Activated naive CD4-positive, alpha-beta T cell treated with anti-CD3 and anti-CD28 coated beads, Interleukin-2, amount 10 ng/mL, durations not matched to agents 7 days and 5 days (primary cell): ENCODE measurements around the gene RGMA.
A peak's percentile ranks its signal among the peaks of the same experiment; 100 is the strongest.

ENCODE experiments used
- CTCF ChIA-PET: fragments of 350-600 bp; sonication (Branson Sonifier 250); formaldehyde crosslinking; loops from one replicate; lab custom pipeline; 2021; ENCODE audit warnings: antibody characterized with exemption; lab: Charles Lee
- DNase-seq: peaks from one replicate; pipeline ENCODE4 v3.0.0-alpha.2; 2020
- H3K27ac Mint-ChIP-seq: one replicate; pipeline ENCODE4 v1.8.0; 2021; ENCODE audit warnings: mild to moderate bottlenecking, moderate library complexity, mixed read lengths
- H3K27me3 Mint-ChIP-seq: one replicate; pipeline ENCODE4 v1.8.0; 2021; ENCODE audit warnings: mild to moderate bottlenecking, mixed read lengths
- H3K36me3 Mint-ChIP-seq: one replicate; pipeline ENCODE4 v1.8.0; 2021; ENCODE audit warnings: mixed read lengths
- H3K4me1 Mint-ChIP-seq: one replicate; pipeline ENCODE4 v1.8.0; 2021; ENCODE audit warnings: mixed read lengths
- H3K4me3 Mint-ChIP-seq: one replicate; pipeline ENCODE4 v1.8.0; 2021; ENCODE audit warnings: mild to moderate bottlenecking, moderate library complexity, mixed read lengths
- H3K9me3 Mint-ChIP-seq: one replicate; pipeline ENCODE4 v1.8.0; 2021; ENCODE audit warnings: mixed read lengths

The RGMA gene

GRCh38 chr15:93027413-93027812 is 61.6 kb downstream of the RGMA start:
- Mint-ChIP-seq H3K4me1 (peaks cover 46% of the 10 kb centered on the region), H3K27ac (peak overlapping the region; percentile 20), H3K9me3 (no peaks in the 10 kb centered on the region), H3K4me3 (no peak overlapping the region), H3K27me3 (peaks cover 3% of the 10 kb centered on the region), H3K36me3 (peaks cover 43% of the 10 kb centered on the region)
- CTCF ChIA-PET, result interaction anchor here (5.4 to 6.5 kb wide), 2 partner anchors 230 to 1092 kb away, joined by 46 to 51 read pairs; no protein-coding TSS in a partner anchor
- DNase-seq, result no peak

- Mint-ChIP-seq H3K36me3 (peaks cover 53% of the 10 kb centered on the region), H3K4me1 (peaks cover 53% of the 10 kb centered on the region), H3K27me3 (peaks cover 2% of the 10 kb centered on the region), H3K4me3 (no peak overlapping the region), H3K9me3 (no peaks in the 10 kb centered on the region), H3K27ac (no peak overlapping the region)
- no peak for DNase-seq
- CTCF ChIA-PET, result interaction anchor here (2.1 to 5.4 kb wide), 2 partner anchors 61 to 229 kb away, joined by 5 to 46 read pairs; no protein-coding TSS in a partner anchor
Observed at GRCh38 chr15:93026380-93026817, 62.6 kb downstream of the RGMA start.

GRCh38 chr15:93025625-93025982 is 63.4 kb downstream of the RGMA start:
- peaks cover 60% of the 10 kb centered on the region for H3K36me3 Mint-ChIP-seq
- H3K9me3 Mint-ChIP-seq, result no peaks in the 10 kb centered on the region
- CTCF ChIA-PET, result interaction anchor here (1.2 to 5.4 kb wide), 3 partner anchors 62 to 1094 kb away, joined by 3 to 46 read pairs (median 5); no protein-coding TSS in a partner anchor
- peaks cover 59% of the 10 kb centered on the region for H3K4me1 Mint-ChIP-seq
- no peak overlapping the region for H3K4me3 Mint-ChIP-seq
- no peak for DNase-seq
- H3K27ac Mint-ChIP-seq, result peak overlapping the region; percentile 74
- H3K27me3 Mint-ChIP-seq, result no peaks in the 10 kb centered on the region

- CTCF ChIA-PET, result interaction anchor here (1.2 to 5.4 kb wide), 3 partner anchors 63 to 1095 kb away, joined by 3 to 46 read pairs (median 5); no protein-coding TSS in a partner anchor
- peaks cover 64% of the 10 kb centered on the region for H3K4me1 Mint-ChIP-seq
- no peak for DNase-seq
- H3K27ac Mint-ChIP-seq, result peak overlapping the region; percentile 74
- H3K36me3 Mint-ChIP-seq, result peaks cover 66% of the 10 kb centered on the region
- H3K27me3 Mint-ChIP-seq, result no peaks in the 10 kb centered on the region
- no peaks in the 10 kb centered on the region for H3K9me3 Mint-ChIP-seq
- H3K4me3 Mint-ChIP-seq, result no peak overlapping the region
Observed at GRCh38 chr15:93024716-93025624, 64.0 kb downstream of the RGMA start.

- CTCF ChIA-PET, result no interaction called here
- Mint-ChIP-seq H3K27ac (no peak overlapping the region), H3K9me3 (no peaks in the 10 kb centered on the region), H3K27me3 (no peaks in the 10 kb centered on the region), H3K36me3 (peaks cover 73% of the 10 kb centered on the region), H3K4me3 (no peak overlapping the region), H3K4me1 (peaks cover 63% of the 10 kb centered on the region)
- DNase-seq, result no peak
Observed at GRCh38 chr15:93024293-93024692, 64.7 kb downstream of the RGMA start.

GRCh38 chr15:93020976-93021772 is 67.8 kb downstream of the RGMA start:
- H3K9me3 Mint-ChIP-seq, result no peaks in the 10 kb centered on the region
- H3K4me1 Mint-ChIP-seq, result peaks cover 85% of the 10 kb centered on the region
- DNase-seq, result no peak
- peaks cover 89% of the 10 kb centered on the region for H3K36me3 Mint-ChIP-seq
- no peaks in the 10 kb centered on the region for H3K27me3 Mint-ChIP-seq
- CTCF ChIA-PET, result interaction anchor here (2.5 to 5.5 kb wide), 2 partner anchors 9 to 224 kb away, joined by 15 to 35 read pairs; no protein-coding TSS in a partner anchor
- peak overlapping the region; percentile 90 for H3K27ac Mint-ChIP-seq
- no peak overlapping the region for H3K4me3 Mint-ChIP-seq

GRCh38 chr15:93019971-93020370 is 69.0 kb downstream of the RGMA start:
- Mint-ChIP-seq H3K4me1 (peaks cover 75% of the 10 kb centered on the region), H3K36me3 (peaks cover 91% of the 10 kb centered on the region), H3K4me3 (no peak overlapping the region), H3K27ac (peak overlapping the region; percentile 46), H3K27me3 (no peaks in the 10 kb centered on the region), H3K9me3 (no peaks in the 10 kb centered on the region)
- CTCF ChIA-PET, result interaction anchor here (2.5 to 5.5 kb wide), 2 partner anchors 11 to 223 kb away, joined by 15 to 35 read pairs; no protein-coding TSS in a partner anchor
- no peak for DNase-seq

GRCh38 chr15:93019090-93019489 is 69.9 kb downstream of the RGMA start:
- Mint-ChIP-seq H3K4me3 (no peak overlapping the region), H3K27ac (peak overlapping the region; percentile 20), H3K9me3 (no peaks in the 10 kb centered on the region), H3K4me1 (peaks cover 66% of the 10 kb centered on the region), H3K36me3 (peaks cover 90% of the 10 kb centered on the region), H3K27me3 (no peaks in the 10 kb centered on the region)
- CTCF ChIA-PET, result interaction anchor here (1.9 to 5.5 kb wide), 2 partner anchors 11 to 222 kb away, joined by 15 to 35 read pairs; no protein-coding TSS in a partner anchor
- no peak for DNase-seq

- Mint-ChIP-seq H3K4me1 (peaks cover 62% of the 10 kb centered on the region), H3K27me3 (no peaks in the 10 kb centered on the region), H3K9me3 (no peaks in the 10 kb centered on the region), H3K27ac (peak overlapping the region; percentile 57), H3K4me3 (no peak overlapping the region), H3K36me3 (peaks cover 86% of the 10 kb centered on the region)
- CTCF ChIA-PET, result interaction anchor here (1.9 to 5.5 kb wide), 2 partner anchors 12 to 222 kb away, joined by 15 to 35 read pairs; no protein-coding TSS in a partner anchor
- DNase-seq, result no peak
Observed at GRCh38 chr15:93018574-93018973, 70.4 kb downstream of the RGMA start.

- Mint-ChIP-seq H3K27me3 (no peaks in the 10 kb centered on the region), H3K4me3 (no peak overlapping the region), H3K36me3 (peaks cover 86% of the 10 kb centered on the region), H3K4me1 (peaks cover 52% of the 10 kb centered on the region), H3K27ac (peak overlapping the region; percentile 57), H3K9me3 (no peaks in the 10 kb centered on the region)
- no peak for DNase-seq
- CTCF ChIA-PET, result interaction anchor here (0.7 to 5.5 kb wide), 6 partner anchors 13 to 221 kb away, joined by 3 to 35 read pairs (median 4); no protein-coding TSS in a partner anchor
Observed at GRCh38 chr15:93017526-93017925, 71.5 kb downstream of the RGMA start.

- Mint-ChIP-seq H3K27ac (no peak overlapping the region), H3K36me3 (peaks cover 81% of the 10 kb centered on the region), H3K27me3 (no peaks in the 10 kb centered on the region), H3K9me3 (no peaks in the 10 kb centered on the region), H3K4me3 (no peak overlapping the region), H3K4me1 (peaks cover 10% of the 10 kb centered on the region)
- CTCF ChIA-PET, result no interaction called here
- DNase-seq, result no peak
Observed at GRCh38 chr15:93012786-93013185, 76.2 kb downstream of the RGMA start.

GRCh38 chr15:93007994-93008393 is 81.0 kb downstream of the RGMA start:
- H3K27me3 Mint-ChIP-seq, result no peaks in the 10 kb centered on the region
- H3K4me3 Mint-ChIP-seq, result no peak overlapping the region
- no peak for DNase-seq
- CTCF ChIA-PET, result no interaction called here
- peaks cover 81% of the 10 kb centered on the region for H3K36me3 Mint-ChIP-seq
- no peaks in the 10 kb centered on the region for H3K4me1 Mint-ChIP-seq
- H3K27ac Mint-ChIP-seq, result no peak overlapping the region
- no peaks in the 10 kb centered on the region for H3K9me3 Mint-ChIP-seq

- no peaks in the 10 kb centered on the region for H3K27me3 Mint-ChIP-seq
- H3K4me3 Mint-ChIP-seq, result no peak overlapping the region
- DNase-seq, result no peak
- H3K36me3 Mint-ChIP-seq, result peaks cover 81% of the 10 kb centered on the region
- no peak overlapping the region for H3K27ac Mint-ChIP-seq
- no peaks in the 10 kb centered on the region for H3K4me1 Mint-ChIP-seq
- CTCF ChIA-PET, result no interaction called here
- no peaks in the 10 kb centered on the region for H3K9me3 Mint-ChIP-seq
Observed at GRCh38 chr15:93005133-93005532, 83.9 kb downstream of the RGMA start.

GRCh38 chr15:93001881-93002280 is 87.1 kb downstream of the RGMA start:
- no peak for DNase-seq
- peaks cover 80% of the 10 kb centered on the region for H3K36me3 Mint-ChIP-seq
- H3K9me3 Mint-ChIP-seq, result no peaks in the 10 kb centered on the region
- CTCF ChIA-PET, result interaction anchor here (2.4 kb wide), 1 partner anchor 28 kb away, joined by 7 read pairs; no protein-coding TSS in a partner anchor
- no peaks in the 10 kb centered on the region for H3K27me3 Mint-ChIP-seq
- peaks cover 20% of the 10 kb centered on the region for H3K4me1 Mint-ChIP-seq
- H3K4me3 Mint-ChIP-seq, result no peak overlapping the region
- H3K27ac Mint-ChIP-seq, result peak overlapping the region; percentile 77
